Adrenal gland (tissue), 12 donors: ENCODE results near the gene CACNB4. TPM values are rescaled to one million over a fixed set of nuclear protein-coding genes. Genes with fewer than 3 reads are reported as not detected.

ENCODE experiments used
- DNase-seq, 7 donors: peaks; one replicate each; pipeline ENCODE4 v3.0.0-alpha.2; 2019 to 2020
- H3K27ac ChIP-seq, 5 donors: fragments of 200-600 bp; sonication (generic) in 4 of 5; 1 replicate in 3 of 5; 2 replicates in 2 of 5; pipeline versions ENCODE4 v1.5.1 to v1.8.0; 2016 to 2020; ENCODE audit warnings: mild to moderate bottlenecking in 1 of 5
- H3K27me3 ChIP-seq: fragments of 200-600 bp; 2 replicates; pipeline ENCODE4 v1.8.0; 2021
- H3K36me3 ChIP-seq, 2 donors: fragments of 200-600 bp; replicated peaks in 1 of 2; 1 replicate in 1 of 2; 2 replicates in 1 of 2; pipeline versions ENCODE4 v1.5.1 to v1.8.0; 2018 to 2022
- H3K4me1 ChIP-seq, 2 donors: fragments of 200-600 bp; replicated peaks in 1 of 2; 1 replicate in 1 of 2; 2 replicates in 1 of 2; pipeline versions ENCODE4 v1.5.1 to v1.8.0; 2018 to 2021
- H3K4me3 ChIP-seq, 4 donors: fragments of 200-600 bp; sonication (generic) in 3 of 4; one replicate each; pipeline ENCODE4 v1.5.1; 2016 to 2018
- H3K9me3 ChIP-seq, 3 donors: fragments of 200-600 bp; sonication (generic) in 1 of 3; replicated peaks in 1 of 3; 1 replicate in 2 of 3; 2 replicates in 1 of 3; pipeline versions ENCODE4 v1.5.1 to v1.8.0; 2016 to 2021
- CTCF ChIP-seq, 6 experiments: fragments of 450-650 bp in 4 of 6; fragments of 200-600 bp in 2 of 6; sonication (generic) in 1 of 6; IDR thresholded peaks; 1 replicate in 5 of 6; 2 replicates in 1 of 6; pipeline versions ENCODE4 v1.5.1 to v1.8.0; 2016 to 2021; ENCODE audit warnings: antibody characterized with exemption in 6 of 6, mild to moderate bottlenecking in 2 of 6, moderate library complexity in 1 of 6
- POLR2A ChIP-seq, 2 donors: fragments of 450-650 bp; IDR thresholded peaks; one replicate each; pipeline ENCODE4 v1.6.1; 2017; ENCODE audit warnings: antibody characterized with exemption in 2 of 2, mild to moderate bottlenecking in 2 of 2, moderate library complexity in 1 of 2
- WGBS, 4 donors: extraction: QIAGEN DNeasy Blood & Tissue Kit in 2 of 4; methylation state at CpG; one replicate each; pipeline versions ENCODE4 v1.1.5 to v1.1.7; 2013 to 2017; 5-methylcytosine and 5-hydroxymethylcytosine counted together
- intact Hi-C, 2 donors: fragments of 100-400 bp; cut with DNase I; formaldehyde crosslinking; loops; one replicate each; pipeline versions ENCODE4 v1.14.1 to v1.15.0; 2022 to 2023
- polyA plus RNA-seq, 3 donors: library from polyadenylated mRNA; stranded (reverse); fragments of 200-250 nt in 2 of 3; fragments of 350-450 nt in 1 of 3; fragmentation: Illumina TruSeq in 1 of 3; extraction: RNeasy Lipid Tissue Mini Kit (QIAGEN cat#74804) in 1 of 3; gene quantifications; one replicate each; pipeline ENCODE4 v1.2.3, GENCODE V29; 2013 to 2014
- total RNA-seq, 9 donors: library from RNA; depleted of rRNA in 4 of 9; stranded (reverse); fragments of >200 nt in 4 of 9; fragments of 120-200 nt in 1 of 9; fragmentation: NEBNext Ultra II Directional in 1 of 9; extraction: Animal tissue kit (Norgen Biotek cat#: 25700) in 1 of 9; gene quantifications; one replicate each; pipeline versions ENCODE4 v1.1.0 to v1.2.4, GENCODE V29; 2013 to 2023
- donor health status: healthy with polysubstance abuse.
- donor health status: Bipolar disorder and iron deficiency.
- donor health status: DM: yes; HTN: yes; CAD: no.
- donor health status: DM: no; HTN: no; CAD: no.
- donor health status: DM: no; HTN: no; CAD: no.
- donor health status: DM: yes; HTN: yes; CAD: no.

The CACNB4 gene
- total and polyA plus RNA-seq, 12 donors, result 0.60 to 8.5 (median 1.9) TPM

- no peak overlapping the region for H3K4me3 ChIP-seq
- intact Hi-C loops, result no loop called here
- H3K27ac ChIP-seq, result no peak overlapping the region
- no peaks in the 10 kb centered on the region for H3K4me1 ChIP-seq
- TF ChIP-seq CTCF (IDR thresholded peaks at IDR 0.05), result no peak
- TF ChIP-seq POLR2A (IDR thresholded peaks at IDR 0.05), result no peak
- no peaks in the 10 kb centered on the region for H3K27me3 ChIP-seq
- H3K9me3 ChIP-seq, result no peaks in the 10 kb centered on the region
- no peak for DNase-seq
- H3K36me3 ChIP-seq, result peaks cover 0 to 13% of the 10 kb centered on the region in 2 donors
Measured at GRCh38 chr2:152127628-152128027, 28.8 kb upstream of the CACNB4 start.

- DNase-seq, result no peak
- Histone ChIP-seq H3K27me3 (no peaks in the 10 kb centered on the region), H3K4me1 (no peaks in the 10 kb centered on the region), H3K4me3 (no peak overlapping the region), H3K9me3 (no peaks in the 10 kb centered on the region), H3K36me3 (peaks cover 0 to 19% of the 10 kb centered on the region in 2 donors), H3K27ac (no peak overlapping the region)
- no peak for TF ChIP-seq POLR2A (IDR thresholded peaks at IDR 0.05)
- TF ChIP-seq CTCF (IDR thresholded peaks at IDR 0.05), result no peak
- WGBS, 4 donors, result 90 to 96% (median 92%) methylated on average over 4 of the region's 4 CpGs
- intact Hi-C loops, result no loop called here
Measured at GRCh38 chr2:152126664-152127063, 27.8 kb upstream of the CACNB4 start.

- Histone ChIP-seq H3K27me3 (no peaks in the 10 kb centered on the region), H3K4me3 (no peak overlapping the region), H3K9me3 (no peaks in the 10 kb centered on the region), H3K27ac (no peak overlapping the region), H3K4me1 (peaks cover 0 to 8% of the 10 kb centered on the region in 2 donors), H3K36me3 (peaks cover 0 to 19% of the 10 kb centered on the region in 2 donors)
- WGBS, 4 donors, result 98 to 100% (median 99%) methylated on average over 2 of the region's 2 CpGs
- TF ChIP-seq POLR2A (IDR thresholded peaks at IDR 0.05), result no peak
- no peak for TF ChIP-seq CTCF (IDR thresholded peaks at IDR 0.05)
- intact Hi-C loops, result no loop called here
- no peak for DNase-seq
Measured at GRCh38 chr2:152122161-152122560, 23.3 kb upstream of the CACNB4 start.

GRCh38 chr2:152120430-152120829, 21.6 kb upstream of the CACNB4 start:
- 64 to 79% (median 70%) methylated on average over 1 of the region's 1 CpG for WGBS, 4 donors
- Histone ChIP-seq H3K27ac (no peak overlapping the region), H3K36me3 (peaks cover 0 to 19% of the 10 kb centered on the region in 2 donors), H3K27me3 (no peaks in the 10 kb centered on the region), H3K4me1 (peaks cover 0 to 8% of the 10 kb centered on the region in 2 donors), H3K4me3 (no peak overlapping the region), H3K9me3 (no peaks in the 10 kb centered on the region)
- no peak for DNase-seq
- intact Hi-C loops, result no loop called here
- TF ChIP-seq POLR2A (IDR thresholded peaks at IDR 0.05) (no peak), CTCF (IDR thresholded peaks at IDR 0.05) (no peak)
